ENCODE data around the gene ZMIZ1.

The ZMIZ1 gene

GRCh38 chr10:79066411-79067240 is 2.1 kb upstream of the ZMIZ1 start:
- peak; percentile 58 for DNase-seq

DNA sequence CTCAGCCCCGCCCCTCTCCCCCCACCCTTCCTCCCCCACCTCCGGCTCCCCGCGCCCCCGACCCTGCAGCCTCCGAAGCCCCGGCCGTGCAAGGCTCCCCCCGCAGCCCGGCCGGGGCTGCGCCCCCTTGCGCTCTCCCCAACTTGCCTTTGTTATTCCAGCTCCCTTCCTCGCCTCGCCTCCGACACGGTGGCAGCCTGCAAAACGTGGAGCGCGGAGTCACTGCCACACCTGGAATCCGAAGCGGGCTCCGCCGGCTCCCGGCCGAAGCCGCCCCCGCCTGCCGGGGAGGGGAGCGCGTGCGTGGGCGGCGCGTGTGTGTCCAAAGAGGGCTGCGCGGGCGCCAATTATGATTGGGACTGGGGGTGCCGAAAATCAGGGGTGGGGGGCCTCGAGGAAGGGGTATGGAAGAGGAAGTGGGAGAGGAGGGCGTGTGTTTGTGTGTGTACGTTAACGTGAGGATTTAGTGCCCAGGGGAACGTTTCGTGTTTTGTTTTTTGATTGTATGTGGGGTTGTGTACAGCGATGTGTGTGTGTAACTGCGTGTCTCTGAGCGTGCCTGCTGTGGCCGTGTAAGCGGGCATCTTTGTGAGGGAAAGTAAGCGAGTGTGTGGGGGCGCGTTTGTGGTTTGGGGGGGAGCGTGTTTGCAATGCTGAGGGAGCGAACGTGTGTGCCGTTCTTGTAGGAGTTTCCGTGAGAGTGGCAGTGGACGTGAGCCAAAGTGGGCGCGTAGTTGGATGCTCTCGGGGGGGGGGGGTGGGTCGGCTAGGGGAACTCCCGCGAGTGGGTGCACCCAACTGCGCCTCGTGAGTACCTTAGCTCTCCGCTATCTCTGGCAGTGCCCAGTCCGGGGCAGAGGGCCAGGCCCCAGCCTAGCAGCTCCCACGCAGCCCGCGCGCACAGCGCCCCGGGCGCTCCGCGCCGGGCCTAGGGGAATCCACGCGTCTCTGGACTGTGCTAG is 1.2 kb upstream of the ZMIZ1 start:
- peak; percentile 86 for DNase-seq

DNA sequence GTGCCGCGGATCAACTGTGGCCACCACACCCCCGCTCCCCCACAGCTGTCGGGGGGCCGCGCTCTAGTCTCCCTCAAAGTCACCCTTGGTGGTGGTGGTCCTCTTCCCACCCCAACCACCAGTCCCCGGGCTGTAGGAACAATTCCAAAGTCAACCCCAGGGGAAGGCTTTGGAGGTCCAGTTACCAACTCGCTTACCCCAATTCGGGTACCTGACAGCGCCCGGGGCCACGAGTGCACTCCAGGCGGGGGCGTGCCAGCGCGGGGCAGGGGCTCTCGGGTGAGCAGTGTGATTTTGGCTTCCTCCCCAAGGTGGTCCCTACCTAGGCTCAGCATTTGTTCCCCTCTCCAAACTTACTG is 584 bp upstream of the ZMIZ1 start:
- DNase-seq: peak; percentile 48

DNA sequence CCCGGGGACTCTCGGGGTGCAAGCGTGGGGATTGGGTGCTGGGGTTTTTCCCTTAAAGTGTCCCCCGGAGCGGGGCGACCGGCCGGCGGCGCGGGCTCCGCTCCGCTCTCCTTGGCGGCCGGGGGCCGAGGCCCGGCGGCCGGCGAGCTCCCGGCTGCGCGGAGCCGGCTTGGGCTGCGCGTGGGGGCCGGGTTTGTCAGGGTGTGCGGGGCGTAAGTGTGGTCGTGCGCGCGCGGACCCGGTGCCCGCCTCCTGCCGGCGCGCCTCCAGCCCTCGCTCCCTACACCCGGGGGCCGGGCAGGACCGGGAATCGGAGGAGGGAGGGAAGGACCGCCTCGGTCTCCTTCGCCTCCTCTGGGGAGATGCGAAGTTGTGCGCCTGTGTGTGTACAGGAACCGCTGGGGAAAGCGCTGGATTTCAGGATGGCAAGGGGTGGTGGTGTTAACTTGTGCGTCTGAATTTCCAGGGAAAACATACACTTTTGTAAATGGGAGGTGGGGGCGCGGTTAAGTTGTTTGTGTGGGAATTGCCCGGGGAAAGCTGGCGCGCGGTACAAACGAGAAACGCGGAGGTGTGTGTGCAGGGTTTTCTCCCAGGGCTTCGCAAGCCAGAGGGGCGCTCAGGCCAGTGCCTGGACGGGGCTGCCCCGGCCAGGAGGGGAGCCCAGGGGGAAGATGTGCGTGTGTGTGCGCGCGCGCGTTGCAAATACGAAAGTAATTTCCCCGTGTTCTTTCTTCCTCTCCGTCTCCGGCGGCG is 737 bp downstream of the ZMIZ1 start:
- DNase-seq: peak; percentile 52

- no peak for DNase-seq
Measured at GRCh38 chr10:79070081-79070605, 1.4 kb downstream of the ZMIZ1 start.

DNA sequence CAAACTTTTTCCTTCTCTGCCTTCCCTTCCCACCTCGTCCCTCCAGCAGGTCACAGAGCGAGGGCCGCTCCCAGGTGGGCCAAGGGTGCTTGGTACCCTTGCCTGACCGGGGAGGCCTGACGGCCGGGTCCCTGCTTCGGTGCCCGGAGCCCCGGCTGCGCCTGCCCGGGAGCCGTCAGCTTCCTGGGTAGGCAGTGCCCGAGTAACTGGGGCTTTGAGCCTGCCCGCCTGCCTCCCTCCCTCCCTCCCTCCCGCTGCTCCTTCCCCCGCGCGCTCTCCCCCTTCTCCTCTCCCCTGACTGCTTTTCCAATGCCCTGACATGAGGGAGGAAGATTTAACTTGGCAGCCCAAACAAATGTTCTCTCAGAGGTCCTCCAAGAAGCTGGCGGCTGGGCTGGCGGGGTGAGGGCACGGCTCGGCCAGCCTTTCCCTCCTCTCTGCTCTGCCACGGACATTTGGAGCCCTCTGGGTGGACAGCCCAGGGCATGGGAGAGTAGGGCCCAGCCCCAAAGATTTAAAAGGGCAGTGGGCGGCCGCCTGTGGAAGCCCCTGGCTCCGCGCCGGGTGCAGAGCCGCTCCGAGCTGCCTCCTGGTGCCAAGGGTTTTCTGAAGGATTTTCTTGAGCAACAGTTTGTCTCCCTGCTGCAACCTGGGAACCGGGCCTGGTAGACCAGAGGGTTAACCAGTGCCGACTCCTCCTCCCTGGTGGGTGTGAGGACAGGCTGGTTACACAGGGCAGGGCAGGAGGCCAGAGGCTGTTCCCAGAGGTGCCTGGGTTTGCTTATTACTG is 2.0 kb downstream of the ZMIZ1 start:
- DNase-seq: peak; percentile 96

DNA sequence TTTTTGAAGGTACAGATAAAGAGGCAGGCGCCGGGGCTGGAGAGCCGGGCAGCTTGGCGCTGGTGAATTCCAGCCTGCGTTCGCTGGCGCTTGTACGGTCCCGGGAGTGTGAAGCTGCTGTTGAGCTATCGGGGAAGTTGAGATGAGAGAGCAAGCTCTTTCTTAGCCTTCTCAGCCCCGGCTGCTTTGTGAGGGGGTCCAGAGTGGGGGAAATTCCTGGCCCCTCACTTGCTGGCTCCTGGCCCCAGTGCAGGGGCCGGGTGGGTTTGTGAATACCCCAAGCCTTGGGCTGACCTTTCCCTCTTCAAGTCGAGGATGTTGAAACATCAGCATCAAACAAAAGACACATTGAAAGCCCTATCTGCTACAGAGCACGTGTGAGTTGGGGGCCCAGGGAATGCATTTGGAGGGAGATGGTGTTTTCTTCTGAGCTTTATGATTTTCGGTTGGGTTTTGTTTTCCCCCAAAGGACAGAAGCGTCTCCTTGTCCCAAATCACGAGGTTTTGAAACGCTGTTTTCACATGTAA is 2.7 kb downstream of the ZMIZ1 start:
- DNase-seq: no peak

- DNase-seq: no peak
Measured at GRCh38 chr10:79072041-79072441, 3.3 kb downstream of the ZMIZ1 start.

DNA sequence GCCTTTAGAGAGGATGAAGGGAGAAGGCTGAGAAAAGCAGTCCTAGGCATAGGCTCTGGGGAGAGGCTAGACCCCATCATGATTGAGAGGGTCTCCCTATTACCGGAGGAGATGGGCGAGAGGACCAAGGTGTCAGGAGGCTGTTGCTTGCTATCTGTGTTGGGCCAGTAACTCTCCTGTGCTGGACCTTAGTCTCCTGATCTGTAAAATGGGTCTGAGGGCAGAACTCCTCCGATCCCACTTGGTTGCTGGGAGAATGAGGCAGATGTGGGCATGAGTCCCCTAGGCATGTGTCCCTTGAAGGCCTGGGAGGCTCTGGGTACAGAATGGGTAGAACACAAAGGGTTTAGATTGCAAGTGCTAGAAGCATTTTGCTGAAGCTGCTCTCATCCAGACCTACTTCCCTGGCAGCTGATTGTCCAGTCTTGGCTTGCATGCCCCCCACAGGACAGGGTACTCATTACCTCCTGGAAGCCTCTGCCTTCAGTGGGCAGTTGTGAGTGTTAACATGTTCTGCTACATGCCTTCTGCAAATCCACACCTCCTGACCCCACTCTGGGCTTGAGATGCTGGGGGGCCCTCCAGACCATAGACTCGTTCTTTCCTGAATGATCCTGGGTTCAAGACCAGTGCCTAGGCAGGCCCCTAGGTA is 4.4 kb downstream of the ZMIZ1 start:
- peak; percentile 51 for DNase-seq

DNA sequence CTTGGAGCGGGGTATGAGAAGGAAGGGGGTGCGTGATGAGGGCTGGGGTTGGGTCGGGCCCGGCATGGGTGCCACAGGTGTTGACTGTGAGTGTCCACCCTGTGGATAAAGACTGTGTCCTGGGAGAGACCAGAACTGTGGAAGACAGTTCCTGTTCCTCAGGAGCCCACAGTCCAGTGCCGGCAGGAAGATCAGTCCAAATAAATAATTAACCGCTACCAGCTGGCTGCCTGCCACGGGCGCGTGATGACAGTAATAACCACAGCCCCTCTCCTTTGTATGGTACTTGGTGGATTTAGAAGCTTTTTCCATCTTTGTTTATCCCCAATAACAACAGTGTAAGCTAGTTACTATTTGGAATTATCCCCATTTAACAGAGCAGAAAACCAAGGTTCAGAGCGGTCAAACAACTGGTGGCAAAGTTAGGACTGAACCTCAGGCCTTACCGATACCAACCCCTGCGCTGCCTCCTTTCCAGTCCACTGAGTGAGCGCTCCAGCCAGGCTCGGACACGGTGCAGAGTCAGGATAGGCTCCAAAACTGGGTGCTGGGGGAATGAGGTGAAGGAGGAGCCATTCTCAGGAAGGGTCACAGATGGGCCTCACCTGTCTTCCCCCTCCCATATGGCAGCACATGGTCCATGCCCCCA is 5.1 kb downstream of the ZMIZ1 start:
- DNase-seq: peak; percentile 86

DNA sequence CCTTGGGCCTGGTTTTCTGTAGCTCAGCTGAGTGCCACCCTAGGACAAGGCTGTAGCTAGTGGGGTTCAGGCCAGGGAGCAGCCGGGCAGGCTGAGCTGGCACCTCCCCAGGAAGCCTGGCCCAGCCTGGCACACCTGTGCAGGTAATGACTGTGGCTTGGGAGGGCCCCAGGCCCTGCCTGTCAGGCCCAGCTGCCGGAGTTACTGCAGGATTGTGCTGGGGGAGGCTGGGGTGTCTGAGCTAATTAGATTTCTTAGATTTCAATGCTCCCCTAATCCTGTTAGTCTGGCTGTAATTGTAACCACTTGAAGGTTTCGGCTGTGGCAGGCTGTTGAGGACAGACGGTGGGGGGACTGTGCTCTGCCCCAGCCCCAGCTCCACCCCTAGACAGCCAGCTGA is 6.0 kb downstream of the ZMIZ1 start:
- no peak for DNase-seq

- no peak for DNase-seq
Measured at GRCh38 chr10:79075418-79075817, 6.7 kb downstream of the ZMIZ1 start.

DNA sequence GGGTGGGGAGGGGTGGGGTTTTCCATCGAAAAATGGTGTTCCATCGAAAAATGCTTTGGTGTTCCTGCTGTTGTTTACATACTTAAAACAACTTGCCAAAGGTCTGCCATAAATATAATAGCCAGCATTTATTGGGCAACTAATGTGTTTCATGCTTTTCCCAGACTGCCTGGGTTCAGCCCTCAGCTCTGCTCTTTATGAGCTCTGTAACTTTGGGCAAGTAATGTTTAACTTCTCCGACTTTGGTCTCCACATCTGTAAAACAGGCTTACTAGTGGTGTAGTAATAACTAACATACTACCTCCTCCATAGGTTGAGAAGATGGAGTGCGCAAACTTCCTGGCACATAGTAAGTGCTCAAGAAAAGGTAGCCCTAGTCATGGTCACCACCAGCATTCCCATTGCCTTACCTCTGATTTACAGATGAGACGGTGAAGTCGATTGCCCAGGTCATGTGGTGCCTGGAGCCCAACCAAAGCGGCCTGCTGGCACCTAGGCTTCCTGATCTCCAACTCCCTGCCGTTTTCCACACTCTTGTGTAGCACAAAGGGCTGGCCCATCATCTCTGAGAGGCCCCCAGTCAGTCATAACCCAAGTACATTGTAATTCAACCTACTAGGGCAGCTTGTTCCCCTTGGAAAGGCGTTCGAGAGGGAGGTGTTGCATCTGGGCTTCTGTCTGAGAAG is 8.9 kb downstream of the ZMIZ1 start:
- DNase-seq: no peak

DNA sequence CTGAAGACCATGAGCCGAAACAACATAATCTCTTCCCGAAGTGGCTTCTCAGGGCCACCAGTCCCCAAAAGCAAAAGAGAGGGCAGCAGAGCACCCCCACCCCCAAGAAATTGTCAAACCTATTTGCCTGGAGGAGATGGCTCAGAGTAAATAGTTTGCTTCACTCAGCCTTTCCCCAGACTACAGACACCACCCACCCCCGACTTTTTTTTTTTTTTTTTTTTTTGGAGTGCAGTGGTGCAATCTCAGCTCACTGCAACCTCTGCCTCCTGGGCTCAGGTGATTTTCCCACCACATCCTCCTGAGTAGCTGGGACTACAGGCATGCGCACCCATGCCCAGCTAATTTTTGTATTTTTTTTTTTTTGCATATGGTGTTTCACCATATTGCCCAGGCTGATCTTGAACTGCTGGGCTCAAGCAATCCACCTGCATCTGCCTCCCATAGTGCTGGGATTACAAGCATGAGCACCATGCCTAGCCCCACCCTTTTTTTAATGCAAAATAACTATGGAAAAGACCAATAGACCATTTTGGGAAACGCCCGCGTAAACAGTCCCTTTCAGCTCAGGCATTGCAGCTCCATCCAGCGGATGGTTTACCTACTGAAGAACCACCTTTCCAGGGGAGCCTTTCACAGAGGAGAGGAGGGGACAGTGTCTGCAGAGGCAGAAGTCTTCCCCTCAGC is 9.7 kb downstream of the ZMIZ1 start:
- no peak for DNase-seq

DNA sequence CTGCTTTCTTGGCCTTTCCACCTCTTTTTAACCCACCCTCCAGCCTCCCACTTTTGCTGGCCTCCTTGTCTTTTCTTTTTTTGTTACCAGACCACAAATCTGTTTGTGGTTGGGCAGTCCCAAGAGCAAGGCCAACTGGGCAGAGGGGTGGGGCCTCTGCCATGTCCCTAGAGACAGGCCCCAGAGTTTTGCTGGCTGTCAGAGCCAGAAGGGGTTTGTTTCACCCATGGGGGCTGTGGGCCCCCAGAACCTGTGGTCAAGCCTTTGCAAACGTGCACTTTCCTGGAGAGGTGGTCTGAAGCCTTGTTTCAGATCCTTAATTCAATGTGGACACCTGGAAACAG is 10.3 kb downstream of the ZMIZ1 start:
- no peak for DNase-seq

DNA sequence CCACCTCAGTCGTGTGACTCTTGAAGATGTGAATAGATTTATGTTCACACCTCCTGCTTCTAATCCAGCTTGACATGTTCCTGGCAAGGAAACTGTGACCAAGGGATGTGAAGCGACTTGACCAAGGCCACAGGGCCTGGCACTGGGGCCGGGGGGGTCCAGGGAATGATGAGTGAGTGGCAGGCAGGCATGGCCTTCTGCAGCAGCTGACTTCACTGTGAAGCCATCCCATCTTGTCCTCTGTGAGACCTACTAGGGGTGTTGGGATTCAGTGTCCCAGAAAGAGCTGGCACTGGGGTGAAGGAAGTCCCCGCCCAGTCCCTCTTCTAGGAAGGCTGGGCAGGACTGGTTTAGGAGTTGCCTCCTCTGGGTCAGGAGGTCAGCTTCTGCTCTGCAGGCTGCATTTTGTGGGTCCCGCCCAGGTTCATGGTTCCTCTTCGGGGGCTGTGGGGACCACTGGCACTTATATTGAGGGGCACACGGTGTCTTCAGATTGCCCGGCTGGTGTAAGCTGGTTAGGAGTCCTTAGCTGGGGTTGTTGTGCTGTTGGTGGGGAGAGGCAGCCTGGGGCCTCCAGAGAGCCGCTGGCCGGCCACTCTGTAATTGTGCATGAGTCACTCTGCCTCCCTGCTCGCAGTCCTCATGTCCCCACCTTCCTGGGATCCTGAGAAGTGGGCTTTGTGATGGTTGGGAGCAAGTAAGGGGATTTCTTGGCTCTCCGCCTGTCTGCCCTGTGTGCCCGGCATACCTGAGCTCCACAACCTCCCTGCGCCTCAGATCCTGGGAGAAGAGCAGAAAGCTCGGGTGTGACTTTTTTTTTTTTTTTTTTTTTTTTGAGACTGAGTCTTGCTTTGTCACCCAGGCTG is 11.0 kb downstream of the ZMIZ1 start:
- DNase-seq: no peak

DNA sequence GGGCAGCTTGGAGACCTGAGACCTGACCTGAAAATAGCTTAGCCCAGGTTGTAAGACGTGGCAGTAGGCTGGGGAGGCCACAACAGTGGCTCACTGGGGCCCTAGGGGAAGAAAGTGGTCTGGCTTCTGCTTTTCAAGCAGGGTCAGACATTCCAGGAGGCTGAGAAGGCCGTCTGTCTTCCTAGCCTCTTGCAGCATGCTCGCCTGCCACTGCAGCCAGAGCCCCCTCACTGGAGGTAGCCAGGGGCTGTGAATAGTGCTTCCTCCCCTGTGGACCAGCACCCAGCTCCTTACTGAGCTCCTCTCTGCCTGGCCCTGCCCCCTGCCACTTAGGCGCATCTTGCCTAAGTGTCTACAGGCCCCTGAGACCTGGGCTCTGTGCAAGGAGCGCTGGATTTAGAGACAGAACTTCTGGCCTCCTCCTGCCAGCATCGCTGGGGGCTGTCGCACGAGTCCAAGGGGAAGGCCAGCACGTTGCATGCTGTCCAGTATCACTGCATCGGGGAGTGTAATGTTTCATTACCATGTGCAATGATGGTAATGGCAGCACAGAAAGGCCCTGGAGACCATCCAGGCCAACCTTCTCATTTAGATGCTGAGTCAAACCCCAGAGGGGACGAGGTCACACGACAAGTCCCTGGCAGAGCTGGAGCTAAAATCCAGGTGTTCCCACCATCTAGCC is 12.7 kb downstream of the ZMIZ1 start:
- no peak for DNase-seq

GRCh38 chr10:79082035-79082373 is 13.2 kb downstream of the ZMIZ1 start:
- DNase-seq: no peak
